Endothelial cell of umbilical vein (primary cell): Measurements from ENCODE around the gene PSPC1. TPM values are rescaled to one million over a fixed set of nuclear protein-coding genes. Genes with fewer than 3 reads are reported as not detected.
A peak's percentile ranks its signal among the peaks of the same experiment; 100 is the strongest.
"Not testable (repeated sequence)": the region's sequence is repeated elsewhere in the genome, so short reads cannot be mapped to it uniquely, and the experiment has no call there.

Experiments used
- Bru-seq: library from RNA; stranded (reverse); fragments of 400-500 nt; gene quantifications from one replicate; lab custom pipeline; 2021; lab: Mats Ljungman, UMichigan
- BruChase-seq, 2 experiments: library from RNA; stranded (reverse); fragments of 400-500 nt; gene quantifications; one replicate each; lab custom pipeline; 2021; lab: Mats Ljungman, UMichigan
- BruUV-seq: library from RNA; stranded (reverse); fragments of 400-500 nt; replicated peaks from 2 replicates; lab custom pipeline; 2021; lab: Mats Ljungman, UMichigan
- CTCF ChIA-PET: fragments of 300-600, 350-600 bp; sonication (Branson Sonifier 250); formaldehyde crosslinking; loops from one replicate; lab custom pipeline; 2021; ENCODE audit warnings: antibody characterized with exemption, inconsistent platforms; lab: Charles Lee
- POLR2A ChIA-PET: fragments of 300-600, 350-600 bp; sonication (Branson Sonifier 250); formaldehyde crosslinking; loops from one replicate; lab custom pipeline; 2021; ENCODE audit warnings: antibody characterized with exemption, inconsistent platforms; lab: Charles Lee
- DNase-seq: peaks from one replicate; pipeline ENCODE4 v3.0.0-alpha.2; 2011; ENCODE audit warnings: low read depth, low spot score
- FAIRE-seq: peaks from 2 replicates; lab custom pipeline; 2011; peaks lifted over from hg19 to GRCh38; lab: Jason Lieb, UNC
- H2AFZ ChIP-seq: 2 replicates; pipeline ENCODE4 v1.6.0; 2012; ENCODE audit warnings: low read depth, low read length, control low read depth, inconsistent platforms
- H3K27ac ChIP-seq: 2 replicates; pipeline ENCODE4 v1.5.1; 2011; ENCODE audit warnings: low read depth, mild to moderate bottlenecking, control low read depth, low read length, moderate library complexity; ENCODE audit not compliant: insufficient read depth
- H3K27me3 ChIP-seq, 2 experiments: 2 replicates each; pipeline versions ENCODE4 v1.6.0 to v1.6.1; 2011; ENCODE audit warnings: low read length in 2 of 2, mixed read lengths in 1 of 2; ENCODE audit not compliant: control insufficient read depth in 2 of 2, insufficient read depth in 2 of 2
- H3K36me3 ChIP-seq, 2 experiments: 2 replicates in 1 of 2; 3 replicates in 1 of 2; pipeline ENCODE4 v1.5.1; 2011; ENCODE audit warnings: low read length in 2 of 2, mild to moderate bottlenecking in 1 of 2, moderate library complexity in 1 of 2; ENCODE audit not compliant: control insufficient read depth in 2 of 2, insufficient read depth in 2 of 2; ENCODE audit errors: extremely low read depth in 1 of 2
- H3K4me1 ChIP-seq: 3 replicates; pipeline ENCODE4 v1.5.1; 2011; ENCODE audit warnings: mild to moderate bottlenecking, low read length; ENCODE audit not compliant: control insufficient read depth, insufficient read depth; ENCODE audit errors: extremely low read depth
- H3K4me2 ChIP-seq: 2 replicates; pipeline ENCODE4 v1.6.1; 2011; ENCODE audit warnings: low read length, control low read depth, mixed read lengths; ENCODE audit not compliant: insufficient read depth
- H3K4me3 ChIP-seq, 3 experiments: fragments of 200-600 bp in 1 of 3; sonication (generic), shearing (Covaris generic) in 1 of 3; replicated peaks in 1 of 3; 2 replicates each; pipeline ENCODE4 v1.5.1; 2011 to 2016; ENCODE audit warnings: control low read depth in 3 of 3, low read length in 3 of 3, mild to moderate bottlenecking in 2 of 3, inconsistent platforms in 1 of 3, low read depth in 1 of 3, moderate library complexity in 1 of 3; ENCODE audit not compliant: insufficient read depth in 1 of 3
- H3K79me2 ChIP-seq: 2 replicates; pipeline ENCODE4 v1.6.0; 2012; ENCODE audit warnings: low read length, inconsistent platforms; ENCODE audit not compliant: control insufficient read depth, insufficient read depth
- H3K9ac ChIP-seq: replicated peaks from 2 replicates; pipeline ENCODE3; 2011; ENCODE audit warnings: low read length, control low read depth; ENCODE audit not compliant: insufficient read depth; ENCODE audit errors: extremely low read depth
- H3K9me1 ChIP-seq: replicated peaks from 3 replicates; pipeline ENCODE4 v1.6.0; 2011; ENCODE audit warnings: mild to moderate bottlenecking, low read length; ENCODE audit not compliant: control insufficient read depth, insufficient read depth; ENCODE audit errors: extremely low read depth
- H3K9me3 ChIP-seq: replicated peaks from 2 replicates; pipeline ENCODE4 v1.5.1; 2012; ENCODE audit warnings: low read length, inconsistent platforms; ENCODE audit not compliant: control insufficient read depth, insufficient read depth
- H4K20me1 ChIP-seq: replicated peaks from 2 replicates; pipeline ENCODE3; 2011; ENCODE audit warnings: mild to moderate bottlenecking, low read length; ENCODE audit not compliant: control insufficient read depth, insufficient read depth; ENCODE audit errors: extremely low read depth
- POLR2A ChIP-seq: IDR thresholded peaks from 2 replicates; pipeline ENCODE4 v1.6.1; 2012; ENCODE audit warnings: low read depth, mild to moderate bottlenecking, control low read depth, low read length
- POLR2AphosphoS5 ChIP-seq: IDR thresholded peaks from 2 replicates; pipeline ENCODE4 v1.6.1; 2012; ENCODE audit warnings: low read depth, mild to moderate bottlenecking, control low read depth, low read length, moderate library complexity; ENCODE audit not compliant: insufficient read depth
- dilution Hi-C: fragments of 300-500 bp; cut with MboI; formaldehyde crosslinking; loops from one replicate; pipeline ENCODE4 v1.15.0; 2019; ENCODE audit warnings: low sequenced_read_pairs; ENCODE audit not compliant: extremely low pct_ligation_motif_present
- intact Hi-C: fragments of 100-400 bp; cut with micrococcal nuclease; formaldehyde crosslinking; loops from one replicate; pipeline ENCODE4 v1.10.0; 2022
- long read RNA-seq: library from polyadenylated mRNA; stranded (forward); transcript quantifications from one replicate; pipeline ENCODE4 v2.0.0, GENCODE V29; 2021
- polyA minus RNA-seq, 3 experiments: library from RNA; depleted of rRNA, polyadenylated mRNA; stranded (reverse); fragments of >200 nt; gene quantifications; 1 replicate in 1 of 3; 2 replicates in 2 of 3; pipeline ENCODE4 v1.2.3, GENCODE V29; 2011
- polyA plus RNA-seq, 4 experiments: library from polyadenylated mRNA; depleted of rRNA in 3 of 4; stranded (reverse) in 3 of 4; unstranded in 1 of 4; fragments of >200 nt; gene quantifications; 2 replicates each; pipeline versions ENCODE4 v1.2.1 to v1.2.3, GENCODE V29; 2011 to 2012; ENCODE audit warnings: missing spikeins in 1 of 4
- total RNA-seq: library from RNA; stranded (reverse); gene quantifications from 2 replicates; pipeline ENCODE4 v1.2.3, GENCODE V29; 2021

The PSPC1 gene, protein sequence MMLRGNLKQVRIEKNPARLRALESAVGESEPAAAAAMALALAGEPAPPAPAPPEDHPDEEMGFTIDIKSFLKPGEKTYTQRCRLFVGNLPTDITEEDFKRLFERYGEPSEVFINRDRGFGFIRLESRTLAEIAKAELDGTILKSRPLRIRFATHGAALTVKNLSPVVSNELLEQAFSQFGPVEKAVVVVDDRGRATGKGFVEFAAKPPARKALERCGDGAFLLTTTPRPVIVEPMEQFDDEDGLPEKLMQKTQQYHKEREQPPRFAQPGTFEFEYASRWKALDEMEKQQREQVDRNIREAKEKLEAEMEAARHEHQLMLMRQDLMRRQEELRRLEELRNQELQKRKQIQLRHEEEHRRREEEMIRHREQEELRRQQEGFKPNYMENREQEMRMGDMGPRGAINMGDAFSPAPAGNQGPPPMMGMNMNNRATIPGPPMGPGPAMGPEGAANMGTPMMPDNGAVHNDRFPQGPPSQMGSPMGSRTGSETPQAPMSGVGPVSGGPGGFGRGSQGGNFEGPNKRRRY
- total RNA-seq (55.7 and 59.1 TPM in 2 replicates), polyA plus RNA-seq (22.1 and 22.8 TPM in 2 replicates), polyA minus RNA-seq (54.9 and 57.3 TPM in 2 replicates), Bru-seq, nascent RNA (percentile 92 among the genes with signal in this experiment), BruChase-seq, experiment 1, labeled RNA remaining after a 6-hour chase (percentile 80 among the genes with signal in this experiment), BruChase-seq, experiment 2, labeled RNA remaining after a 2-hour chase (percentile 83 among the genes with signal in this experiment)
- polyA plus RNA-seq (2011; cell fraction: cytosol; rRNA removed) = 34.2 and 34.8 TPM in 2 replicates
- 78.8 and 84.8 TPM in 2 replicates for polyA plus RNA-seq (2011; cell fraction: nucleus; rRNA removed)
- polyA plus RNA-seq (2012) = 41.8 and 51.4 TPM in 2 replicates
- 11.9 TPM for polyA minus RNA-seq (2011; cell fraction: cytosol; rRNA and poly(A)+ RNA removed)
- 115 and 118 TPM in 2 replicates for polyA minus RNA-seq (2011; cell fraction: nucleus; rRNA and poly(A)+ RNA removed)
- long read RNA-seq, transcript PSPC1-201 (9 exons, 2,407 nt) = major isoform, 73 of 127 reads
- long read RNA-seq, transcript PSPC1-204 (8 exons, 1,709 nt) = minor isoform, 10 of 127 reads
- long read RNA-seq, transcript PSPC1-203 (8 exons, 1,647 nt) = minor isoform, 12 of 127 reads
- long read RNA-seq, partial matches to known transcripts = 12 of 127 reads
- long read RNA-seq, other reads (novel, unspliced or antisense) = 18 of 127 reads

- POLR2A ChIA-PET = interaction anchor here (1.3 kb wide), 1 partner anchor 63 kb away, joined by 3 read pairs; no protein-coding TSS in a partner anchor
- H3K4me1 ChIP-seq, H3K27me3 ChIP-seq, dilution Hi-C loops, H3K36me3 ChIP-seq, H4K20me1 ChIP-seq, H3K9me1 ChIP-seq, H3K9me3 ChIP-seq: not testable (repeated sequence)
- H3K9ac ChIP-seq = peak within 1 kb of the TSS; percentile 97
- peaks cover 23% of the 10 kb centered on the region for H3K79me2 ChIP-seq
- BruUV-seq = TSS peak; percentile 80
- peak; percentile 96 for DNase-seq
- CTCF ChIA-PET = interaction anchor here (1.1 to 1.5 kb wide), 2 partner anchors 35 to 71 kb away, joined by 3 read pairs; no protein-coding TSS in a partner anchor
- peak within 1 kb of the TSS; percentile 78 to 95 (median 93) for H3K4me3 ChIP-seq
- peak within 1 kb of the TSS; percentile 93 for H3K4me2 ChIP-seq
- peak; percentile 96 for FAIRE-seq
- TF ChIP-seq POLR2A = peak; percentile 83
- peak; percentile 81 for TF ChIP-seq POLR2AphosphoS5
- intact Hi-C loops = loop anchor here (2.0 to 10.0 kb wide), 4 partner anchors 80 to 176 kb away; partner anchors contain the start of genes MPHOSPH8, ZMYM2 and ZMYM5
- H2AFZ ChIP-seq = peak within 1 kb of the TSS; percentile 75
- peak within 1 kb of the TSS; percentile 85 for H3K27ac ChIP-seq
Observed at GRCh38 chr13:19782727-19783682, at the start of gene PSPC1. TSS of gene PSPC1 (minus strand) at chr13:19782945. CDS start at chr13:19782757, 188 bp downstream.
